Heart right ventricle (tissue), 16 donors: ENCODE results near the gene MACROD2. TPM values are rescaled to one million over a fixed set of nuclear protein-coding genes. Genes with fewer than 3 reads are reported as not detected.

ENCODE experiments used
- ATAC-seq, 8 donors: fragments of 200-7000 bp; cut with Tn5 transposase; one replicate each; pipeline ENCODE4 v1.9.1; 2020; ENCODE audit warnings: mild to moderate bottlenecking in 8 of 8, moderate library complexity in 8 of 8, moderate number of reproducible peaks in 1 of 8
- DNase-seq, 2 donors: peaks; one replicate each; pipeline ENCODE4 v3.0.0-alpha.2; 2020
- H3K27ac ChIP-seq, 10 donors: fragments of 200-600 bp; sonication (generic) in 2 of 10; one replicate each; pipeline versions ENCODE4 v1.5.0 to v1.8.0; 2020 to 2022; ENCODE audit warnings: mild to moderate bottlenecking in 3 of 10
- H3K27me3 ChIP-seq, 7 donors: fragments of 200-600 bp; one replicate each; pipeline ENCODE4 v1.8.0; 2021 to 2022; ENCODE audit warnings: mild to moderate bottlenecking in 2 of 7
- H3K36me3 ChIP-seq, 9 donors: fragments of 200-600 bp; sonication (generic) in 1 of 9; one replicate each; pipeline versions ENCODE4 v1.5.0 to v1.8.0; 2020 to 2022; ENCODE audit warnings: mild to moderate bottlenecking in 2 of 9
- H3K4me1 ChIP-seq, 9 donors: fragments of 200-600 bp; sonication (generic) in 1 of 9; one replicate each; pipeline versions ENCODE4 v1.5.0 to v1.8.0; 2020 to 2022; ENCODE audit warnings: mild to moderate bottlenecking in 4 of 9
- H3K4me3 ChIP-seq, 10 donors: fragments of 200-600 bp; sonication (generic) in 2 of 10; one replicate each; pipeline versions ENCODE4 v1.5.0 to v1.8.0; 2020 to 2022; ENCODE audit warnings: mild to moderate bottlenecking in 7 of 10, moderate library complexity in 2 of 10
- H3K9me3 ChIP-seq, 11 donors: fragments of 200-600 bp in 10 of 11; sonication (generic) in 2 of 11; one replicate each; pipeline versions ENCODE4 v1.5.0 to v1.8.0; 2013 to 2022; ENCODE audit warnings: mild to moderate bottlenecking in 2 of 11, control low read depth in 1 of 11, moderate library complexity in 1 of 11
- CTCF ChIP-seq, 9 donors: fragments of 200-600 bp; sonication (generic) in 2 of 9; IDR thresholded peaks; one replicate each; pipeline versions ENCODE4 v1.5.0 to v1.8.0; 2021 to 2022; ENCODE audit warnings: antibody characterized with exemption in 9 of 9, mild to moderate bottlenecking in 5 of 9, moderate library complexity in 1 of 9
- WGBS, 2 donors: extraction: QIAGEN DNeasy Blood & Tissue Kit; methylation state at CpG; one replicate each; pipeline ENCODE4 v1.1.7; 2013; ENCODE audit warnings: inconsistent platforms in 1 of 2; 5-methylcytosine and 5-hydroxymethylcytosine counted together
- intact Hi-C, 10 donors: fragments of 100-400 bp; cut with DNase I; formaldehyde crosslinking; loops; one replicate each; pipeline versions ENCODE4 v1.11.1 to v1.14.2; 2022
- polyA plus RNA-seq, 2 donors: library from polyadenylated mRNA; stranded (reverse); fragments of 200-250 nt; gene quantifications; one replicate each; pipeline ENCODE4 v1.2.3, GENCODE V29; 2013
- total RNA-seq, 10 donors: library from RNA; stranded (reverse); fragmentation: NEBNext Ultra II Directional in 3 of 10; extraction: Animal tissue kit (Norgen Biotek cat#: 25700) in 3 of 10; gene quantifications; one replicate each; pipeline versions ENCODE4 v1.2.1 to v1.2.4, GENCODE V29; 2021 to 2023
- donor health status: Arrhythmogenic right ventricular cardiomyopathy.
- donor health status: ischemic (EF 13 %, LVEDD 7.1; RV severe dilation, severe dysfunction).
- donor health status: healthy with polysubstance abuse.
- donor health status: DM: no; HTN: yes; CAD: no.
- donor health status: DM: no; HTN: no; CAD: no.
- donor health status: ischemic (EF 25% LVEDD 6.9; RV normal size, moderate dysfunction).
- donor health status: ischemic (EF 25% LVEDD 5.7; RV mildly dilated, moderate dysfunction).
- donor health status: healthy.
- donor health status: DM: yes; HTN: yes; CAD: no.
- donor health status: Ischemic cardiomyopathy.
- donor health status: ischemic (EF 35%, LVEDD 5.7; RV mildly dilated, moderate dysfunction).
- donor health status: nonischemic (EF 11% LVEDD 7.7; RV severe dilation, severe dysfunction).
- donor health status: DM: yes; HTN: yes; CAD: no.
- donor health status: PGD.
- donor health status: ischemic (EF 29% LVEDD 5.4; RV normal size, mild dysfunction).
- donor health status: nonischemic (EF 23%, LVEDD 6.1; RV moderate dilation, normal function).

MACROD2 gene
- total and polyA plus RNA-seq, 12 donors: 0.28 to 6.4 (median 4.1) TPM

- TF ChIP-seq CTCF (IDR thresholded peaks at IDR 0.05): no peak
- H3K9me3 ChIP-seq: peaks cover 0 to 8% (median 0%) of the 10 kb centered on the region in 11 donors
- H3K36me3 ChIP-seq: no peaks in the 10 kb centered on the region
- intact Hi-C loops: loop anchor here in 1 of 10 donors (10.0 kb wide), 1 partner anchor 473 kb away; no protein-coding TSS in a partner anchor
- no peak overlapping the region for H3K4me3 ChIP-seq
- ATAC-seq: no peak
- no peaks in the 10 kb centered on the region for H3K4me1 ChIP-seq
- DNase-seq: no peak
- H3K27me3 ChIP-seq: no peaks in the 10 kb centered on the region
- H3K27ac ChIP-seq: no peak overlapping the region
Measured at GRCh38 chr20:14992153-14992552, 996.8 kb downstream of the MACROD2 start.

GRCh38 chr20:14992961-14993360, 997.6 kb downstream of the MACROD2 start:
- Histone ChIP-seq H3K27ac (no peak overlapping the region), H3K9me3 (peaks cover 0 to 12% (median 0%) of the 10 kb centered on the region in 11 donors), H3K4me3 (no peak overlapping the region), H3K27me3 (no peaks in the 10 kb centered on the region), H3K4me1 (no peaks in the 10 kb centered on the region), H3K36me3 (no peaks in the 10 kb centered on the region)
- DNase-seq (no peak), ATAC-seq (no peak)
- intact Hi-C loops: loop anchor here in 1 of 10 donors (10.0 kb wide), 1 partner anchor 472 kb away; no protein-coding TSS in a partner anchor
- WGBS, 2 donors: 59 to 61% methylated on average over 2 of the region's 2 CpGs
- TF ChIP-seq CTCF (IDR thresholded peaks at IDR 0.05): no peak

GRCh38 chr20:14996883-14997672, 1001.8 kb downstream of the MACROD2 start:
- DNase-seq (no peak), ATAC-seq (no peak)
- H3K4me3 ChIP-seq: no peak overlapping the region
- WGBS, 2 donors: 82 to 91% methylated on average over 2 of the region's 2 CpGs
- H3K4me1 ChIP-seq: no peaks in the 10 kb centered on the region
- no peak for TF ChIP-seq CTCF (IDR thresholded peaks at IDR 0.05)
- H3K9me3 ChIP-seq: peaks cover 0 to 21% (median 0%) of the 10 kb centered on the region in 11 donors
- H3K27me3 ChIP-seq: no peaks in the 10 kb centered on the region
- no peak overlapping the region for H3K27ac ChIP-seq
- intact Hi-C loops: loop anchor here in 1 of 10 donors (10.0 kb wide), 1 partner anchor 468 kb away; no protein-coding TSS in a partner anchor
- no peaks in the 10 kb centered on the region for H3K36me3 ChIP-seq

GRCh38 chr20:14997791-14998190, 1002.5 kb downstream of the MACROD2 start:
- no peak for DNase-seq
- 86 to 87% methylated on average over 3 of the region's 3 CpGs for WGBS, 2 donors
- ATAC-seq: no peak
- H3K36me3 ChIP-seq: no peaks in the 10 kb centered on the region
- no peak overlapping the region for H3K4me3 ChIP-seq
- H3K27ac ChIP-seq: no peak overlapping the region
- no peaks in the 10 kb centered on the region for H3K27me3 ChIP-seq
- H3K9me3 ChIP-seq: peaks cover 0 to 21% (median 0%) of the 10 kb centered on the region in 11 donors
- no peaks in the 10 kb centered on the region for H3K4me1 ChIP-seq
- intact Hi-C loops: loop anchor here in 1 of 10 donors (10.0 kb wide), 1 partner anchor 467 kb away; no protein-coding TSS in a partner anchor
- no peak for TF ChIP-seq CTCF (IDR thresholded peaks at IDR 0.05)
